ENCODE data around the gene DAGLB. TPM values are rescaled to one million over a fixed set of nuclear protein-coding genes. Genes with fewer than 3 reads are reported as not detected.

The DAGLB gene
- total and polyA plus RNA-seq, 2 of the 8 experiments (the other 6 are each of a cell fraction or from before 2014, with no cell fraction given): 27.0 to 39.6 TPM

GRCh38 chr7:6476596-6477317, 29.0 kb upstream of the DAGLB start (continued):
- TF ChIP-seq RAD21 (IDR thresholded peaks at IDR 0.05 in 1 of 2, conservative IDR thresholded peaks at IDR 0.05 in 1 of 2; ENCODE audit: low read depth in 2 of 2, low read length in 2 of 2): no peak
